ENCODE results near the gene RAP1A. TPM values are rescaled to one million over a fixed set of nuclear protein-coding genes. Genes with fewer than 3 reads are reported as not detected.

RAP1A gene
- polyA plus RNA-seq, 3 donors, result 41.2 to 79.1 (median 75.3) TPM

DNA sequence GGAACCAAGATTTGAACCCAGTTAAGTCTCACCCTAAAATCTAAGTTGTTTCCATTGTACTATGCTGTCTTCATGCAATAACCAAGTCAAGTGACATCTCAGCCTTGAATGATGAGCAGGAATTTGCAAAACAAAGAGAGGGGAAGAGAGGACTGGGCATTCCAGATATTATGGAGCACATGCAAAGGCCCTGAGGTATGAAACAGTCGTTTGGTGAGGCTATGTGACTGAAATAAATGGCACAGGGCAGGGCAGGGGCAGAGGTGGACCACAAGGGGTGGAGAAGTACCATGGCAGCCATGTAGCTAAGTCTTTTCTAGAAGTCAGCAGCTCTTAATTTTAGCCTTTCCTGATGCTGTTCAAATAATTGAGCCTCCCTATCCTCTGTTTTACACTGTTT is 37.6 kb upstream of the RAP1A start:
- Mint-ChIP-seq H3K27me3 (ENCODE audit: low read depth in 3 of 3) (peaks cover 0 to 7% (median 0%) of the 10 kb centered on the region in 3 donors), H3K4me3 (no peak overlapping the region), H3K27ac (no peak overlapping the region), H3K4me1 (no peaks in the 10 kb centered on the region), H3K9me3 (no peaks in the 10 kb centered on the region), H3K36me3 (no peaks in the 10 kb centered on the region)
- Histone ChIP-seq H3K27me3 (ENCODE audit: control insufficient read depth in 2 of 2, insufficient read depth in 2 of 2, low read length in 2 of 2) (no peaks in the 10 kb centered on the region), H3K79me2 (ENCODE audit: insufficient read depth, low read length) (no peaks in the 10 kb centered on the region), H4K20me1 (ENCODE audit: insufficient read depth, low read length) (no peaks in the 10 kb centered on the region), H3K27ac (ENCODE audit: low read depth in 1 of 2, low read length in 2 of 2) (no peak overlapping the region), H2AFZ (ENCODE audit: insufficient read depth, low read depth, low read length, poor library complexity, severe bottlenecking) (no peak overlapping the region), H3K36me3 (replicated peaks in 1 of 2; ENCODE audit: control insufficient read depth in 1 of 2, insufficient read depth in 2 of 2, low read length in 2 of 2) (no peaks in the 10 kb centered on the region), H3K4me3 (replicated peaks in 1 of 3; ENCODE audit: low read depth in 2 of 3, low read length in 3 of 3) (no peak overlapping the region), H3K4me2 (replicated peaks; ENCODE audit: extremely low read depth, low read length, poor library complexity, severe bottlenecking) (no peak overlapping the region), H3K9ac (ENCODE audit: insufficient read depth, low read length, poor library complexity, severe bottlenecking) (no peak overlapping the region), H3K4me1 (ENCODE audit: control insufficient read depth in 1 of 2, insufficient read depth in 2 of 2, low read length in 2 of 2) (no peaks in the 10 kb centered on the region), H3K9me3 (replicated peaks in 1 of 2; ENCODE audit: control insufficient read depth in 1 of 2, insufficient read depth in 1 of 2, low read length in 2 of 2) (no peaks in the 10 kb centered on the region)
- no peak for DNase-seq
- intact Hi-C loops (cut with micrococcal nuclease), result no loop called here
- TF ChIP-seq, protein P1, sequence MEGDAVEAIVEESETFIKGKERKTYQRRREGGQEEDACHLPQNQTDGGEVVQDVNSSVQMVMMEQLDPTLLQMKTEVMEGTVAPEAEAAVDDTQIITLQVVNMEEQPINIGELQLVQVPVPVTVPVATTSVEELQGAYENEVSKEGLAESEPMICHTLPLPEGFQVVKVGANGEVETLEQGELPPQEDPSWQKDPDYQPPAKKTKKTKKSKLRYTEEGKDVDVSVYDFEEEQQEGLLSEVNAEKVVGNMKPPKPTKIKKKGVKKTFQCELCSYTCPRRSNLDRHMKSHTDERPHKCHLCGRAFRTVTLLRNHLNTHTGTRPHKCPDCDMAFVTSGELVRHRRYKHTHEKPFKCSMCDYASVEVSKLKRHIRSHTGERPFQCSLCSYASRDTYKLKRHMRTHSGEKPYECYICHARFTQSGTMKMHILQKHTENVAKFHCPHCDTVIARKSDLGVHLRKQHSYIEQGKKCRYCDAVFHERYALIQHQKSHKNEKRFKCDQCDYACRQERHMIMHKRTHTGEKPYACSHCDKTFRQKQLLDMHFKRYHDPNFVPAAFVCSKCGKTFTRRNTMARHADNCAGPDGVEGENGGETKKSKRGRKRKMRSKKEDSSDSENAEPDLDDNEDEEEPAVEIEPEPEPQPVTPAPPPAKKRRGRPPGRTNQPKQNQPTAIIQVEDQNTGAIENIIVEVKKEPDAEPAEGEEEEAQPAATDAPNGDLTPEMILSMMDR (IDR thresholded peaks at IDR 0.05), result no peak
- 86% methylated on average over 1 of the region's 1 CpG for WGBS (ENCODE audit: insufficient coverage)

DNA sequence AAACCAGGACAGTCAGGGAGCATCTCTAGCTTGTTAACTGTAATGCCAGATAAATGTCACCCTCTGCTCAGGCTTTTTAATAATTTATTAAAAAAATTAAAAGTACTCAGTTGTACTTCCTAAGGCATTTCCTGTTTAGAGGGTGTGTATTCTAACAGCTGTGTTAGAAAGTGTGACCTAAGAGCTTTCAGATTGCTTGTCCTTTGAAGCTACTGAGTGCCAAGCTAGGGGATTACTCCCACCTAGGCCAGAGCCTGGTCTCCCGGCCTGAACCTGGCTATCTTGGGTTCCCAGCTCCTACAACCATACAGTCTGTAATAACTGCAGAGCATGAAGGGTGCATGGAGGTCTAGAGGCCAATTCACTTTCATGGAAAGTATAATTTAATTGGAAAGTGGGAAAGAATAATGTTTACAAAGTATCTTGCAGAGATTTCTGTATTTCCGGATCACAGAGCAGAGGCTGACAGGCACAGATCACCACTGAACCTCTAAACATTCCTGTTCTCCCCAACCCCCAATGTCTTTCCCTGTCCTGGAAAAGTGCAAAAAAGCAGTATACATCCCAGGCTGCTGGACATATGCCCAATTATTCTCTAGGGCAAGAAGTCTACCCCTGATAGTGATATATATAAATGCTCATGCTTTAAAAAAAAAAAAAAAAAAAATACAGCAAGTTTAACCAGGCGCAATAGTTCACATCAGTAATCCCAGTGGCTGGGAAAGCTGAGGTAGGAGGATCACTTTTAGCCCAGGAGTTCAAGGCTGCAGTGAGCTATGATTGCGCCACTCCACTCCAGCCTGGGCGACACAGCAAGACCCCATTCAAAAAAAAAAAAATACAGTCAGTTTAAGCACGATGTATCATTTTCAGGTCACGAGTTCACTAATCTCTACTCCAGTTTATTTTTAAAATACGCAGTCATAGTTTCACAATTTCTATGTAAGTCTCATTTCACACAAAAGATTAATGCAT is 36.7 kb upstream of the RAP1A start:
- Histone ChIP-seq H3K36me3 (replicated peaks in 1 of 2; ENCODE audit: control insufficient read depth in 1 of 2, insufficient read depth in 2 of 2, low read length in 2 of 2) (no peaks in the 10 kb centered on the region), H3K9me3 (replicated peaks in 1 of 2; ENCODE audit: control insufficient read depth in 1 of 2, insufficient read depth in 1 of 2, low read length in 2 of 2) (no peaks in the 10 kb centered on the region), H3K4me1 (ENCODE audit: control insufficient read depth in 1 of 2, insufficient read depth in 2 of 2, low read length in 2 of 2) (no peaks in the 10 kb centered on the region), H3K4me3 (replicated peaks in 1 of 3; ENCODE audit: low read depth in 2 of 3, low read length in 3 of 3) (no peak overlapping the region), H3K9ac (ENCODE audit: insufficient read depth, low read length, poor library complexity, severe bottlenecking) (no peak overlapping the region), H3K27ac (ENCODE audit: low read depth in 1 of 2, low read length in 2 of 2) (no peak overlapping the region), H3K4me2 (replicated peaks; ENCODE audit: extremely low read depth, low read length, poor library complexity, severe bottlenecking) (no peak overlapping the region), H3K79me2 (ENCODE audit: insufficient read depth, low read length) (no peaks in the 10 kb centered on the region), H4K20me1 (ENCODE audit: insufficient read depth, low read length) (no peaks in the 10 kb centered on the region), H2AFZ (ENCODE audit: insufficient read depth, low read depth, low read length, poor library complexity, severe bottlenecking) (no peak overlapping the region), H3K27me3 (ENCODE audit: control insufficient read depth in 2 of 2, insufficient read depth in 2 of 2, low read length in 2 of 2) (no peaks in the 10 kb centered on the region)
- peaks cover 0 to 7% (median 0%) of the 10 kb centered on the region in 3 donors for H3K27me3 Mint-ChIP-seq (ENCODE audit: low read depth in 3 of 3)
- no peaks in the 10 kb centered on the region for H3K36me3 Mint-ChIP-seq
- no peaks in the 10 kb centered on the region for H3K4me1 Mint-ChIP-seq
- intact Hi-C loops (cut with micrococcal nuclease), result no loop called here
- DNase-seq, result no peak
- H3K4me3 Mint-ChIP-seq, result no peak overlapping the region
- TF ChIP-seq, protein P1 (IDR thresholded peaks at IDR 0.05), result no peak
- H3K27ac Mint-ChIP-seq, result no peak overlapping the region
- no peaks in the 10 kb centered on the region for H3K9me3 Mint-ChIP-seq
- WGBS (ENCODE audit: insufficient coverage), result 100% methylated on average over 2 of the region's 8 CpGs

Data from CD14-positive monocyte (primary cell).